Kidney glomerular epithelial cell (primary cell): Measurements from ENCODE around the gene ZFAND2B.
"Not testable (repeated sequence)": the region's sequence is repeated elsewhere in the genome, so short reads cannot be mapped to it uniquely, and the experiment has no call there.

ENCODE experiments used
- DNase-seq: peaks from one replicate; lab custom pipeline; 2025; lab: John Stamatoyannopoulos, UW

The ZFAND2B gene

GRCh38 chr2:219250049-219250781, 43.6 kb downstream of the ZFAND2B start:
- DNase-seq, result no peak

GRCh38 chr2:219251656-219252055, 45.1 kb downstream of the ZFAND2B start:
- DNase-seq, result no peak

GRCh38 chr2:219252084-219252483, 45.5 kb downstream of the ZFAND2B start:
- DNase-seq, result no peak

- DNase-seq, result no peak
Measured at GRCh38 chr2:219252570-219252899, 46.0 kb downstream of the ZFAND2B start.

GRCh38 chr2:219252900-219253752, 46.5 kb downstream of the ZFAND2B start, which contains the start of gene TUBA4B:
Gene TUBA4B (plus strand): TSS chr2:219253243. CDS start chr2:219253408, 165 bp downstream.
- no peak for DNase-seq

- DNase-seq, result peak; percentile 75
Measured at GRCh38 chr2:219253753-219254589, 47.4 kb downstream of the ZFAND2B start, which contains the start of gene TUBA4A. Gene TUBA4A (minus strand): TSS chr2:219253918. CDS start chr2:219253858, 60 bp downstream.

- DNase-seq, result no peak
Measured at GRCh38 chr2:219254590-219255201, 48.1 kb downstream of the ZFAND2B start.

- DNase-seq, result not testable (repeated sequence)
Measured at GRCh38 chr2:219258942-219259341, 52.4 kb downstream of the ZFAND2B start.
